Adipose tissue (tissue), 3 donors: ENCODE data around the gene CLCN6. TPM values are rescaled to one million over a fixed set of nuclear protein-coding genes. Genes with fewer than 3 reads are reported as not detected.

Experiments
- H3K27ac ChIP-seq: one replicate; pipeline ENCODE4 v1.5.1; 2013; ENCODE audit warnings: low read depth, low read length
- WGBS, 3 donors: extraction: QIAGEN DNeasy Blood & Tissue Kit; methylation state at CpG; one replicate each; pipeline ENCODE4 v1.1.7; 2013; 5-methylcytosine and 5-hydroxymethylcytosine counted together
- polyA plus RNA-seq, 3 donors: library from polyadenylated mRNA; stranded (reverse); fragments of 200-250 nt; gene quantifications; one replicate each; pipeline ENCODE4 v1.2.3, GENCODE V29; 2013
- donor health status: healthy with polysubstance abuse.
- donor health status: Bipolar disorder and iron deficiency.
- donor health status: healthy.

CLCN6 gene
- polyA plus RNA-seq, 3 donors, result 5.4 to 12.6 (median 6.3) TPM

GRCh38 chr1:11806307-11806936 is 431 bp downstream of the CLCN6 start:
- WGBS, 3 donors, result 1% methylated on average over 20 of the region's 20 CpGs
- H3K27ac ChIP-seq, result no peak overlapping the region

GRCh38 chr1:11807133-11807532 is 1.1 kb downstream of the CLCN6 start:
- WGBS, 3 donors, result 34 to 52% (median 46%) methylated on average over 2 of the region's 2 CpGs
- H3K27ac ChIP-seq, result no peak overlapping the region

- WGBS, 3 donors, result 71 to 80% (median 74%) methylated on average over 5 of the region's 5 CpGs
- H3K27ac ChIP-seq, result no peak overlapping the region
These were observed 7.0 kb downstream of the CLCN6 start for GRCh38 chr1:11813021-11813420.

- no peak overlapping the region for H3K27ac ChIP-seq
- WGBS, 3 donors, result 92 to 95% (median 94%) methylated on average over 12 of the region's 12 CpGs
These were observed 11.2 kb downstream of the CLCN6 start for GRCh38 chr1:11817192-11817591.

- WGBS, 3 donors, result 86 to 89% (median 88%) methylated on average over 3 of the region's 3 CpGs
- H3K27ac ChIP-seq, result no peak overlapping the region
These were observed 16.1 kb downstream of the CLCN6 start for GRCh38 chr1:11822091-11822490.

GRCh38 chr1:11823366-11824137 is 17.6 kb downstream of the CLCN6 start:
- H3K27ac ChIP-seq, result no peak overlapping the region
- 83 to 92% (median 91%) methylated on average over 17 of the region's 17 CpGs for WGBS, 3 donors

- WGBS, 3 donors, result 87 to 91% (median 91%) methylated on average over 6 to 7 of the region's 7 CpGs
- no peak overlapping the region for H3K27ac ChIP-seq
These were observed 19.1 kb downstream of the CLCN6 start for GRCh38 chr1:11825131-11825530.

- WGBS, 3 donors, result 94 to 98% (median 95%) methylated on average over 9 of the region's 9 CpGs
- H3K27ac ChIP-seq, result no peak overlapping the region
These were observed 21.0 kb downstream of the CLCN6 start for GRCh38 chr1:11826946-11827345.

GRCh38 chr1:11828511-11828910 is 22.5 kb downstream of the CLCN6 start:
- WGBS, 3 donors, result 89 to 91% (median 91%) methylated on average over 19 of the region's 19 CpGs
- H3K27ac ChIP-seq, result no peak overlapping the region

- WGBS, 3 donors, result 48 to 87% (median 78%) methylated on average over 9 of the region's 9 CpGs
- no peak overlapping the region for H3K27ac ChIP-seq
These were observed 26.1 kb downstream of the CLCN6 start for GRCh38 chr1:11831945-11832725.

GRCh38 chr1:11833497-11833896 is 27.5 kb downstream of the CLCN6 start:
- H3K27ac ChIP-seq, result no peak overlapping the region
- 92 to 94% (median 93%) methylated on average over 8 of the region's 8 CpGs for WGBS, 3 donors

GRCh38 chr1:11833900-11834299 is 27.9 kb downstream of the CLCN6 start:
- 93 to 95% (median 94%) methylated on average over 13 of the region's 13 CpGs for WGBS, 3 donors
- H3K27ac ChIP-seq, result no peak overlapping the region

- 93 to 94% (median 94%) methylated on average over 28 of the region's 28 CpGs for WGBS, 3 donors
- no peak overlapping the region for H3K27ac ChIP-seq
These were observed 29.6 kb downstream of the CLCN6 start for GRCh38 chr1:11835441-11836225.

GRCh38 chr1:11836955-11837766 is 31.2 kb downstream of the CLCN6 start:
- no peak overlapping the region for H3K27ac ChIP-seq
- 89 to 91% (median 90%) methylated on average over 36 of the region's 36 CpGs for WGBS, 3 donors

- no peak overlapping the region for H3K27ac ChIP-seq
- 85 to 92% (median 88%) methylated on average over 11 of the region's 11 CpGs for WGBS, 3 donors
These were observed 31.9 kb downstream of the CLCN6 start for GRCh38 chr1:11837767-11838348.

GRCh38 chr1:11838349-11839272 is 32.6 kb downstream of the CLCN6 start:
- WGBS, 3 donors, result 63 to 66% (median 65%) methylated on average over 40 of the region's 40 CpGs
- H3K27ac ChIP-seq, result no peak overlapping the region
